T47D (cell line): ENCODE data around the gene LCTL.
"Not testable (repeated sequence)": the region's sequence is repeated elsewhere in the genome, so short reads cannot be mapped to it uniquely, and the experiment has no call there.

Experiments used
- DNase-seq, 2 experiments: peaks; one replicate each; pipeline versions ENCODE4 v3.0.0 to v3.0.0-alpha.2; 2011 to 2012; ENCODE audit warnings: low read depth in 1 of 2, low spot score in 1 of 2
- JUND ChIP-seq: IDR thresholded peaks from 2 replicates; pipeline ENCODE4 v1.6.1; 2012; ENCODE audit warnings: low read depth
- in situ Hi-C: cut with HindIII; loops from 2 replicates; pipeline ENCODE4 v1.10.0; 2016; ENCODE audit warnings: low sequenced_read_pairs, low pct_unique_long_range_greater_than_20kb

Gene LCTL

GRCh38 chr15:66599536-66600239 lies 33.9 kb upstream of the LCTL start:
- in situ Hi-C loops = no loop called here
- TF ChIP-seq JUND = no peak
- no peak for DNase-seq

GRCh38 chr15:66598095-66598815 lies 32.5 kb upstream of the LCTL start:
- DNase-seq = no peak
- no peak for TF ChIP-seq JUND
- in situ Hi-C loops = no loop called here

- TF ChIP-seq JUND = no peak
- DNase-seq = no peak
- in situ Hi-C loops = no loop called here
These were observed 30.2 kb upstream of the LCTL start for GRCh38 chr15:66595931-66596545.

GRCh38 chr15:66595332-66595731 lies 29.5 kb upstream of the LCTL start:
- DNase-seq = no peak
- in situ Hi-C loops = no loop called here
- no peak for TF ChIP-seq JUND

- in situ Hi-C loops = no loop called here
- DNase-seq = no peak
- TF ChIP-seq JUND = no peak
These were observed 29.0 kb upstream of the LCTL start for GRCh38 chr15:66594836-66595235.

GRCh38 chr15:66594344-66594743 lies 28.5 kb upstream of the LCTL start:
- in situ Hi-C loops = no loop called here
- peak; percentile 42 to 51 for DNase-seq
- TF ChIP-seq JUND = no peak

GRCh38 chr15:66593219-66593780 lies 27.5 kb upstream of the LCTL start:
- in situ Hi-C loops = no loop called here
- no peak for TF ChIP-seq JUND
- no peak for DNase-seq

GRCh38 chr15:66592505-66593218 lies 26.9 kb upstream of the LCTL start:
- DNase-seq = no peak
- no peak for TF ChIP-seq JUND
- in situ Hi-C loops = no loop called here

- no peak for DNase-seq
- TF ChIP-seq JUND = no peak
- in situ Hi-C loops = no loop called here
These were observed 25.6 kb upstream of the LCTL start for GRCh38 chr15:66591322-66591862.

GRCh38 chr15:66590435-66590834 lies 24.6 kb upstream of the LCTL start:
- in situ Hi-C loops = no loop called here
- DNase-seq = no peak
- no peak for TF ChIP-seq JUND

- DNase-seq, in situ Hi-C loops: not testable (repeated sequence)
These were observed 23.6 kb upstream of the LCTL start for GRCh38 chr15:66589429-66589828.

- no peak for DNase-seq
- TF ChIP-seq JUND = no peak
- in situ Hi-C loops = no loop called here
These were observed 23.2 kb upstream of the LCTL start for GRCh38 chr15:66588971-66589370.
